Gastroesophageal sphincter (tissue), 4 donors: Measurements from ENCODE around the gene POLD2. TPM values are rescaled to one million over a fixed set of nuclear protein-coding genes. Genes with fewer than 3 reads are reported as not detected.

Source experiments
- ATAC-seq: fragments of 150-250 bp; one replicate; pipeline ENCODE4 v1.9.1; 2016; ENCODE audit warnings: mild to moderate bottlenecking, moderate library complexity
- H3K27ac ChIP-seq, 4 donors: fragments of 200-600 bp; sonication (generic) in 3 of 4; 1 replicate in 3 of 4; 2 replicates in 1 of 4; pipeline ENCODE4 v1.5.1; 2016 to 2019
- H3K27me3 ChIP-seq: fragments of 200-600 bp; sonication (generic); one replicate; pipeline ENCODE4 v1.5.1; 2019
- H3K36me3 ChIP-seq, 2 donors: fragments of 200-600 bp; sonication (generic); one replicate each; pipeline ENCODE4 v1.5.1; 2019; ENCODE audit warnings: control low read depth in 1 of 2
- H3K4me1 ChIP-seq, 3 donors: fragments of 200-600 bp; sonication (generic); 1 replicate in 2 of 3; 2 replicates in 1 of 3; pipeline ENCODE4 v1.5.1; 2016 to 2019; ENCODE audit warnings: control low read depth in 2 of 3
- H3K4me3 ChIP-seq, 2 donors: fragments of 200-600 bp; sonication (generic); one replicate each; pipeline ENCODE4 v1.5.1; 2019; ENCODE audit warnings: mild to moderate bottlenecking in 1 of 2, moderate library complexity in 1 of 2
- H3K9me3 ChIP-seq, 3 donors: fragments of 200-600 bp; sonication (generic); one replicate each; pipeline ENCODE4 v1.5.1; 2017 to 2019; ENCODE audit warnings: control low read depth in 2 of 3
- EP300 ChIP-seq: sonication (generic); formaldehyde crosslinking; IDR thresholded peaks from one replicate; pipeline ENCODE4 v1.6.1; 2017; ENCODE audit warnings: antibody characterized with exemption, mild to moderate bottlenecking
- POLR2A ChIP-seq, 2 donors: fragments of 450-650 bp; IDR thresholded peaks; one replicate each; pipeline ENCODE4 v1.6.1; 2017; ENCODE audit warnings: antibody characterized with exemption in 2 of 2, mild to moderate bottlenecking in 2 of 2, moderate library complexity in 1 of 2
- POLR2AphosphoS5 ChIP-seq: sonication (generic); formaldehyde crosslinking; IDR thresholded peaks from one replicate; pipeline ENCODE4 v1.6.1; 2017; ENCODE audit warnings: antibody characterized with exemption
- WGBS, 2 donors: methylation state at CpG; one replicate each; pipeline ENCODE4 v1.1.5; 2018; ENCODE audit warnings: low coverage in 1 of 2; 5-methylcytosine and 5-hydroxymethylcytosine counted together
- total RNA-seq, 4 donors: library from RNA; depleted of rRNA; stranded (reverse); fragments of >200 nt; gene quantifications; one replicate each; pipeline ENCODE4 v1.1.0, GENCODE V29; 2016
- TF ChIP-seq, protein P1 (sequence below), 4 experiments: fragments of 200-600 bp in 2 of 4; fragments of 450-650 bp in 2 of 4; sonication (generic) in 1 of 4; IDR thresholded peaks; one replicate each; pipeline ENCODE4 v1.5.1; 2017 to 2019; ENCODE audit warnings: antibody characterized with exemption in 4 of 4, mild to moderate bottlenecking in 2 of 4, moderate library complexity in 2 of 4

The POLD2 gene
- total RNA-seq, 4 donors from 2014 or later: 45.3 to 52.6 (median 50.8) TPM

DNA sequence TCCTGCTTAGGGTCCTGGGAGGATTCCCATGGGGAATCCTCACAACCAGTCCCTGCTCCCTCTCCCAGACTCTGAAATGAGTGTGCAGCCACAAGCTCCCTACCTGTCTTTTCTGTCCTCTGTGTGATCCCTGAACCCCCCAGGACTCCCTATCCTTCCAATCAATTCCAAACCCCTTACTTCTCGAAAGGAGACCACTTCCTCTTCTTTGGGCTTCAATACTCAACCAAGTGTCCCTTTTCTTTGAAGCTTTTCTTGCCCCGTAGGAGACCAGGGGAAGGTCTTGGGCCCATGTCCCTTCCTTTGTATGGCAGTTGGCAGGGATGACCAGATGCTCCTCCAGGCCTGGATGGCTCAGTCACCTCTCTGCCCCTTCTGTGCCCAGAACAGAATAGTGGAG lies 17.5 kb downstream of the POLD2 start:
- Histone ChIP-seq H3K27me3 (no peaks in the 10 kb centered on the region), H3K27ac (peak overlapping the region; percentile 76 to 93 (median 92)), H3K36me3 (peaks cover 0 to 44% of the 10 kb centered on the region in 2 donors), H3K9me3 (no peaks in the 10 kb centered on the region), H3K4me3 (peak overlapping the region in 1 of 2 donors; percentile 68), H3K4me1 (peaks cover 0 to 97% (median 16%) of the 10 kb centered on the region in 3 donors)
- no peak for ATAC-seq
- WGBS, 2 donors: no CpG with 5 or more reads among the region's 2 CpGs
- no peak for TF ChIP-seq POLR2A (IDR thresholded peaks at IDR 0.05)
- no peak for TF ChIP-seq POLR2AphosphoS5
- TF ChIP-seq EP300: no peak
- TF ChIP-seq, protein P1, sequence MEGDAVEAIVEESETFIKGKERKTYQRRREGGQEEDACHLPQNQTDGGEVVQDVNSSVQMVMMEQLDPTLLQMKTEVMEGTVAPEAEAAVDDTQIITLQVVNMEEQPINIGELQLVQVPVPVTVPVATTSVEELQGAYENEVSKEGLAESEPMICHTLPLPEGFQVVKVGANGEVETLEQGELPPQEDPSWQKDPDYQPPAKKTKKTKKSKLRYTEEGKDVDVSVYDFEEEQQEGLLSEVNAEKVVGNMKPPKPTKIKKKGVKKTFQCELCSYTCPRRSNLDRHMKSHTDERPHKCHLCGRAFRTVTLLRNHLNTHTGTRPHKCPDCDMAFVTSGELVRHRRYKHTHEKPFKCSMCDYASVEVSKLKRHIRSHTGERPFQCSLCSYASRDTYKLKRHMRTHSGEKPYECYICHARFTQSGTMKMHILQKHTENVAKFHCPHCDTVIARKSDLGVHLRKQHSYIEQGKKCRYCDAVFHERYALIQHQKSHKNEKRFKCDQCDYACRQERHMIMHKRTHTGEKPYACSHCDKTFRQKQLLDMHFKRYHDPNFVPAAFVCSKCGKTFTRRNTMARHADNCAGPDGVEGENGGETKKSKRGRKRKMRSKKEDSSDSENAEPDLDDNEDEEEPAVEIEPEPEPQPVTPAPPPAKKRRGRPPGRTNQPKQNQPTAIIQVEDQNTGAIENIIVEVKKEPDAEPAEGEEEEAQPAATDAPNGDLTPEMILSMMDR (IDR thresholded peaks at IDR 0.05): no peak

DNA sequence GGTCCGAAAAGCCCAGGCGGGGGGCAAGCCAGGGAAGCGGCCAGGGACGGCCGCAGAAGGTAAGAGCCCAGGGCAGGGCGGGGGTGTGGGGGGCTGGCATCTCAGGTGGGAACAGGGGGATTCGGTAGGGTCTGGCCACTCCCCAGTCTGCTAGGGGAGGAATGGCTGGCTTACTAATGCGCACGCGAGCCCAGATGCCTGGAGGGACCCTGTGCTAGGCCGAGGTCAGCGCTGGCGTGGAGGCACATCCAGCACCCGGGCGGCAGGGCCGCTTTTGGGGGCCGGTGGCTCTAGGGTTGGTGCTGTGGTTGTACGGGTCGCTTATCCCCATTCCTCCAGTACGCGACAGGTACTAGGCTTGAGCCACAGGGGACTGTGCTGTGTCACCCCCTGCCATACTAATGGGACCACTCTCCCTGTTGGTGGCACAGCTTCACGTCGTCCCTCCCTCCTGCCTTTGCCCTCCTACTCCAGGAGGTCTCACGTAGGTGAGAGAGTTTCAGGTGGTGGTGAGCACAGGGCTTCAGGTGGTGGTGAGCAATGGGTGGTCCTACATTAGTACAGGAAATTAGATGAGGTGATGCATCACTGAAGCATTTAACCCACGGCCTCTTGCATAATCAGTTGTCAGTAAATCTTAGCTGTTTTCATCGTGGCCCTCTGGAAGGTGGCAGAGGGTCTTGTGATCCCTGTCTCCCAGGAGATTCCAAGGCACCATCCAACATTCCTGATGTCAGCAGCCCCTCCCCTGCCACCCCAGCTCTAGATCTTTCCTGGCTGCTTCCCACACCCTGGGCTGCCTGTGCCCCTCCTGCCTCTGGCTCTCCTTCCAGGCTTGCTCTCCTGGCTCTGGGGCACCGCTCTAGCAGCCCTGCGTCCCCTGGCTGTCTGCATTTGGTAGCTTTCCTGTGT lies 18.2 kb downstream of the POLD2 start:
- Histone ChIP-seq H3K36me3 (peaks cover 0 to 37% of the 10 kb centered on the region in 2 donors), H3K4me3 (peak overlapping the region; percentile 37 to 68), H3K27ac (peak overlapping the region; percentile 76 to 93 (median 92)), H3K9me3 (no peaks in the 10 kb centered on the region), H3K4me1 (peaks cover 0 to 97% (median 22%) of the 10 kb centered on the region in 3 donors), H3K27me3 (no peaks in the 10 kb centered on the region)
- peak; percentile 64 for ATAC-seq
- TF ChIP-seq, protein P1 (IDR thresholded peaks at IDR 0.05): peak in 1 of 4 experiments; percentile 37
- TF ChIP-seq POLR2A (IDR thresholded peaks at IDR 0.05): no peak
- TF ChIP-seq POLR2AphosphoS5: peak; percentile 81
- no peak for TF ChIP-seq EP300
- 24 to 32% methylated on average over 2 to 8 of the region's 28 CpGs for WGBS, 2 donors

DNA sequence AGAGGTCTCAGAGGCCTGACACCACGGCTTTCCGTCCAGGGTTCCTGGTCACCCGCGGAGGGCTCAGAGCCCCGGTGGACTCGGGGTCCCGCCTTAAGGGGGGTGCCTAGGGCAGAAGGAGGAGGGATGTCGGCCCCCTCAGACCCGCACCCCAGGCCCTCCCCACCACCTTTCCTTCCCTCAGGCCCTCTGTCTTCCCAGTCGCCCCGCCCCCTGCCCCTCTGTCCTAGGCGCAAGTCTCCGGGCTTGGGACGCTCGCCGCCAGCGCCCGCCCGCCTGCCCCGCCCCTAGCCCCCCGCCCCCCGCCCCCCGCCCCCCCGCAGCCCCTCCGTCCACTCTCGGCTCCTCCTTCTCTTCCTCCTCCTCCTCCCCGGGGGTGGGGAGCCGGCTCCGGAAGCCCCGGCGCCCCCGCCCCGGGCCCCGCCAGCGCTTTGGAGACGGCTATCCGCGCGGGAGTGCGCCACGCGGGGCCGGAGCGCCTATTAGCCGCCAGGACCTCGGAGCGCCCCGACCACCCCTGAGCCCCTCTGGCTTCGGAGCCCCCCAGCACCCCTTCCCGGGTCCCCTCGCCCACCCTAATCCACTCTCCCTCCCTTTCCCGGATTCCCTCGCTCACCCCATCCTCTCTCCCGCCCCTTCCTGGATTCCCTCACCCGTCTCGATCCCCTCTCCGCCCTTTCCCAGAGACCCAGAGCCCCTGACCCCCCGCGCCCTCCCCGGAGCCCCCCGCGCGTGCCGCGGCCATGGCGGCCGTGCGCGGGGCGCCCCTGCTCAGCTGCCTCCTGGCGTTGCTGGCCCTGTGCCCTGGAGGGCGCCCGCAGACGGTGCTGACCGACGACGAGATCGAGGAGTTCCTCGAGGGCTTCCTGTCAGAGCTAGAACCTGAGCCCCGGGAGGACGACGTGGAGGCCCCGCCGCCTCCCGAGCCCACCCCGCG lies 19.2 kb downstream of the POLD2 start, which contains the start of gene AEBP1:
TSS of gene AEBP1 (plus strand) at position 423 of the 937 bp plus-strand sequence. CDS start at position 744, 321 bp downstream.
- H3K27ac ChIP-seq: peak within 1 kb of the TSS; percentile 76 to 93 (median 92)
- peak within 1 kb of the TSS; percentile 37 to 68 for H3K4me3 ChIP-seq
- ATAC-seq: peak; percentile 52
- 0% methylated on average over 4 of the region's 87 CpGs; no CpG with 5 or more reads in 1 of the 2 donors for WGBS, 2 donors
- TF ChIP-seq POLR2A (IDR thresholded peaks at IDR 0.05): peak in 1 of 2 donors; percentile 29
- peak; percentile 23 for TF ChIP-seq POLR2AphosphoS5
- TF ChIP-seq EP300: no peak
- TF ChIP-seq, protein P1 (IDR thresholded peaks at IDR 0.05): no peak
- peaks cover 0 to 27% of the 10 kb centered on the region in 2 donors for H3K36me3 ChIP-seq
- H3K27me3 ChIP-seq: no peaks in the 10 kb centered on the region
- H3K4me1 ChIP-seq: peaks cover 0 to 98% (median 22%) of the 10 kb centered on the region in 3 donors
- no peaks in the 10 kb centered on the region for H3K9me3 ChIP-seq

DNA sequence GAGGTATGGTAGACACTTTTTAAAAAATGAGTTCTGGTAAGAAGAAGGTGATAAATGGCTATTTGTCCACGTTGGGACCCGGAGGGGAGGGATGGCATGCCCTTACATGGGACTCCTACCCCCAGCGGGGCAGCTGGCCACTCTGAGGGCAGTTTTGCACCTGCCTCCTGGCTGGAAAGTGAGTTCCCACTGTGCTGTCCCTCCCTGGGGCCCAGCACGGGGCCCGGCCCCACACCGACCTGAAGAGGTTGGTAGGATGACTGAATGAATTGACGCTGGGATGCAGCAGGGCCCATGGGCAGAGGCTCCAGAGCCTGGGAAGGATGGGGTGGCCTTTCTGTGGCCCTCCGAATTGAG lies 19.8 kb downstream of the POLD2 start:
- Histone ChIP-seq H3K36me3 (peaks cover 0 to 21% of the 10 kb centered on the region in 2 donors), H3K9me3 (no peaks in the 10 kb centered on the region), H3K27ac (peak overlapping the region; percentile 76 to 93 (median 92)), H3K4me3 (peak overlapping the region in 1 of 2 donors; percentile 68), H3K4me1 (peaks cover 0 to 92% (median 22%) of the 10 kb centered on the region in 3 donors), H3K27me3 (no peaks in the 10 kb centered on the region)
- ATAC-seq: no peak
- 53% methylated on average over 7 of the region's 8 CpGs; no CpG with 5 or more reads in 1 of the 2 donors for WGBS, 2 donors
- TF ChIP-seq, protein P1 (IDR thresholded peaks at IDR 0.05): no peak
- TF ChIP-seq POLR2AphosphoS5 (no peak), EP300 (no peak), POLR2A (IDR thresholded peaks at IDR 0.05) (no peak)
